ENCODE results near the gene MRPL20. TPM values are rescaled to one million over a fixed set of nuclear protein-coding genes. Genes with fewer than 3 reads are reported as not detected.

Gene MRPL20
- total RNA-seq, 4 donors from 2014 or later, result 93.6 to 119 (median 109) TPM

DNA sequence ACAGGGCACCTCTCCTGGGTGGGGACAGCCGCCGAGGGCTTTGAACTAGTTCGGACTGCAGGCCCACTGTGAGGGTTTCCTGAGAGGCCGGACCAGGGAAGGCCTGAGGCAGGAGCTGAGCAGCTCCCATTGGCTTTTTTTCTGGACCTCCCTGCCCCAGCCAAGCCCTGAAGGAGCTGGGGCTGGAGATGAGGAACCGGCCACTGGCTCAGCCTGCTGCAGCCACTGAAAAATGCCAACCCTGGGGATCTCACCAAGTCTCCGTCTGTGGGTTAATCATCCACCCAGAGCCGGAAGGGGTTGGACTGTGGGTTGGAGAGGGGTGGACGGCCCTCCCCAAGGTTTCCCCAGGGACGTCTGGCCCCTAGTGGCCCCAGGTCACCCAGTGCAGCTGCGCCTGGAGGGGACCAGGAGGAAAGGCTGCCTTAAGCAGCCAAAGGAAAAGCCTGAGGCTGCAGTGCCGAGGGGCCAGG lies 30.8 kb upstream of the MRPL20 start:
- DNase-seq (ENCODE audit: low spot score in 2 of 2), result no peak
- H3K36me3 ChIP-seq, result peaks cover 9% of the 10 kb centered on the region
- no peak for TF ChIP-seq EP300 (IDR thresholded peaks at IDR 0.05)
- TF ChIP-seq, protein P1, sequence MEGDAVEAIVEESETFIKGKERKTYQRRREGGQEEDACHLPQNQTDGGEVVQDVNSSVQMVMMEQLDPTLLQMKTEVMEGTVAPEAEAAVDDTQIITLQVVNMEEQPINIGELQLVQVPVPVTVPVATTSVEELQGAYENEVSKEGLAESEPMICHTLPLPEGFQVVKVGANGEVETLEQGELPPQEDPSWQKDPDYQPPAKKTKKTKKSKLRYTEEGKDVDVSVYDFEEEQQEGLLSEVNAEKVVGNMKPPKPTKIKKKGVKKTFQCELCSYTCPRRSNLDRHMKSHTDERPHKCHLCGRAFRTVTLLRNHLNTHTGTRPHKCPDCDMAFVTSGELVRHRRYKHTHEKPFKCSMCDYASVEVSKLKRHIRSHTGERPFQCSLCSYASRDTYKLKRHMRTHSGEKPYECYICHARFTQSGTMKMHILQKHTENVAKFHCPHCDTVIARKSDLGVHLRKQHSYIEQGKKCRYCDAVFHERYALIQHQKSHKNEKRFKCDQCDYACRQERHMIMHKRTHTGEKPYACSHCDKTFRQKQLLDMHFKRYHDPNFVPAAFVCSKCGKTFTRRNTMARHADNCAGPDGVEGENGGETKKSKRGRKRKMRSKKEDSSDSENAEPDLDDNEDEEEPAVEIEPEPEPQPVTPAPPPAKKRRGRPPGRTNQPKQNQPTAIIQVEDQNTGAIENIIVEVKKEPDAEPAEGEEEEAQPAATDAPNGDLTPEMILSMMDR (IDR thresholded peaks at IDR 0.05), result no peak
- H3K4me3 ChIP-seq, result peak overlapping the region; percentile 13
- H3K9me3 ChIP-seq, result no peaks in the 10 kb centered on the region
- H3K27ac ChIP-seq, result no peak overlapping the region
- H3K4me1 ChIP-seq, result peaks cover 74% of the 10 kb centered on the region
- WGBS, result 73% methylated on average over 2 of the region's 11 CpGs
- no peaks in the 10 kb centered on the region for H3K27me3 ChIP-seq

GRCh38 chr1:1437033-1437903 lies 30.2 kb upstream of the MRPL20 start:
- no peak for TF ChIP-seq EP300 (IDR thresholded peaks at IDR 0.05)
- no peak for TF ChIP-seq POLR2AphosphoS5 (IDR thresholded peaks at IDR 0.05)
- TF ChIP-seq, protein P1 (IDR thresholded peaks at IDR 0.05), result no peak
- no peak for TF ChIP-seq POLR2A (IDR thresholded peaks at IDR 0.05)
- no peak for DNase-seq (ENCODE audit: low spot score in 2 of 2)
- 80% methylated on average over 1 of the region's 31 CpGs for WGBS
- Histone ChIP-seq H3K27me3 (no peaks in the 10 kb centered on the region), H3K4me1 (peaks cover 80% of the 10 kb centered on the region), H3K36me3 (peaks cover 9% of the 10 kb centered on the region), H3K9me3 (no peaks in the 10 kb centered on the region), H3K4me3 (peak overlapping the region; percentile 70), H3K27ac (no peak overlapping the region)

GRCh38 chr1:1436630-1437032 lies 29.5 kb upstream of the MRPL20 start:
- Histone ChIP-seq H3K27ac (no peak overlapping the region), H3K4me1 (peaks cover 86% of the 10 kb centered on the region), H3K27me3 (no peaks in the 10 kb centered on the region), H3K4me3 (peak overlapping the region; percentile 70), H3K9me3 (no peaks in the 10 kb centered on the region), H3K36me3 (peaks cover 9% of the 10 kb centered on the region)
- 90% methylated on average over 2 of the region's 7 CpGs for WGBS
- no peak for TF ChIP-seq POLR2AphosphoS5 (IDR thresholded peaks at IDR 0.05)
- DNase-seq (ENCODE audit: low spot score in 2 of 2), result no peak

DNA sequence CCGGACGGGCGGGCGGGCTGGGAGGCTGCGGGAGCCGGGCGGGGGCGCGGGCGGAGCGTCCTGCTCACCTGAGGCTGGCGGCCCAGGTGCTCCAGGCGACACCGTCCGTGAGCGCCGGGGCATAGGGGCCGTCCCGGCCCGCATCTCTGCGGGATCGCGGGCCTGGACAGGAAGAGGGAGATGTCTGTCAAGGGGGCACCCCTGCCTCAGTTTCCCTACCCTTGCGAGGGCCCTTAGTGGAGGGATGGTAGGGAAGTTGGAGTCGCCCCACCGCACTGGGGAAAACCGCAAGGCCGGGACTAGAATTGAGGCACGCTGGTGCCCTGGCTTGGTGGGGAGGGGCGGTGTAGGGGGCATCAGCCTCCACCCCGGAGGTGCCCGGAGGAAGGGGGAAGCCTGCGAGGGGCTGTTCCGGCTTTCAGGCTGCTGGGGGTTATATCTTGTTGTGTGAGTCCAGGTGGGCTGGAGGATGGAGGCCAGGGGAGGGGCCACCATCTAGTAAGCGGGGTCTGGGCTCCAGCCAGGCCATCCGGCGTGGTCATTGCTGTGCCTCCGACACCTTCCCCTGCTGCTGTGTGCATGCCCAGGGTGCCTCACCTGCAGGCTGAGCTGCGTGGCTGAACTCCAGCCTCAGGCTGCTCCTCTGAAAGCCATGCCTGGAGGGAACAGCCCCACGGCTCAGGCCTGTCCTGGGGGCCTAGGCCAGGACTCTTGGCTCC lies 29.0 kb upstream of the MRPL20 start:
- WGBS, result no CpG with 5 or more reads among the region's 40 CpGs
- no peaks in the 10 kb centered on the region for H3K9me3 ChIP-seq
- no peak for DNase-seq (ENCODE audit: low spot score in 2 of 2)

GRCh38 chr1:1435106-1435903 lies 28.2 kb upstream of the MRPL20 start, which contains the start of gene VWA1:
VWA1 (plus strand) TSS chr1:1435690; CDS start chr1:1435749, 59 bp downstream.
- DNase-seq (ENCODE audit: low spot score in 2 of 2), result no peak
- peaks cover 86% of the 10 kb centered on the region for H3K4me1 ChIP-seq
- no peaks in the 10 kb centered on the region for H3K27me3 ChIP-seq
- peaks cover 9% of the 10 kb centered on the region for H3K36me3 ChIP-seq
- peak within 1 kb of the TSS; percentile 70 for H3K4me3 ChIP-seq
- no peaks in the 10 kb centered on the region for H3K9me3 ChIP-seq
- TF ChIP-seq POLR2A (IDR thresholded peaks at IDR 0.05), result no peak
- 34% methylated on average over 15 of the region's 89 CpGs for WGBS
- H3K27ac ChIP-seq, result peak within 1 kb of the TSS; percentile 92

More for the DNA sequence above, 29.0 kb upstream of the MRPL20 start:
- H3K36me3 ChIP-seq, result peaks cover 9% of the 10 kb centered on the region
- H3K27ac ChIP-seq, result peak overlapping the region; percentile 92
- H3K4me3 ChIP-seq, result peak overlapping the region; percentile 70
- H3K27me3 ChIP-seq, result no peaks in the 10 kb centered on the region
- TF ChIP-seq POLR2A (IDR thresholded peaks at IDR 0.05) (no peak), EP300 (IDR thresholded peaks at IDR 0.05) (no peak), POLR2AphosphoS5 (IDR thresholded peaks at IDR 0.05) (no peak)
- TF ChIP-seq, protein P1 (IDR thresholded peaks at IDR 0.05), result no peak
- peaks cover 86% of the 10 kb centered on the region for H3K4me1 ChIP-seq

Data from suprapubic skin (tissue), 4 donors.